NCI-H146 treated with DMSO at 0.1 percent for 48 hours (cell line): Measurements from ENCODE around the gene TUBB6.
A peak's percentile ranks its signal among the peaks of the same experiment; 100 is the strongest.

Experiments
- DNase-seq: peaks from one replicate; lab custom pipeline; 2025; ENCODE audit not compliant: unreplicated experiment; lab: John Stamatoyannopoulos, UW

Gene TUBB6

GRCh38 chr18:12307701-12308385, at the start of gene TUBB6:
Gene TUBB6, plus strand, starts transcription at chr18:12308241. Its CDS starts 52 bp downstream, at chr18:12308293.
- peak; percentile 41 for DNase-seq

- no peak for DNase-seq
Measured at GRCh38 chr18:12258719-12259705, 49.0 kb upstream of the TUBB6 start.

GRCh38 chr18:12262748-12263147, 45.3 kb upstream of the TUBB6 start:
- DNase-seq = no peak

- DNase-seq = no peak
Measured at GRCh38 chr18:12264864-12265263, 43.2 kb upstream of the TUBB6 start.

GRCh38 chr18:12271376-12272235, 36.4 kb upstream of the TUBB6 start:
- DNase-seq = peak; percentile 87

GRCh38 chr18:12274793-12275192, 33.2 kb upstream of the TUBB6 start:
- DNase-seq = no peak

- DNase-seq = no peak
Measured at GRCh38 chr18:12276736-12277554, 31.1 kb upstream of the TUBB6 start.

- DNase-seq = no peak
Measured at GRCh38 chr18:12278215-12278671, 29.8 kb upstream of the TUBB6 start.

GRCh38 chr18:12278741-12279682, 29.0 kb upstream of the TUBB6 start:
- DNase-seq = no peak

- DNase-seq = no peak
Measured at GRCh38 chr18:12279781-12280531, 28.1 kb upstream of the TUBB6 start.

GRCh38 chr18:12281861-12282260, 26.2 kb upstream of the TUBB6 start:
- no peak for DNase-seq

- DNase-seq = no peak
Measured at GRCh38 chr18:12282442-12283039, 25.5 kb upstream of the TUBB6 start.

GRCh38 chr18:12283256-12283655, 24.8 kb upstream of the TUBB6 start:
- DNase-seq = no peak

GRCh38 chr18:12283666-12284065, 24.4 kb upstream of the TUBB6 start:
- DNase-seq = no peak

- DNase-seq = no peak
Measured at GRCh38 chr18:12287131-12287681, 20.8 kb upstream of the TUBB6 start.

- DNase-seq = peak; percentile 45
Measured at GRCh38 chr18:12287684-12288402, 20.2 kb upstream of the TUBB6 start.

GRCh38 chr18:12288403-12288755, 19.7 kb upstream of the TUBB6 start:
- DNase-seq = no peak
